Activated CD4-positive, alpha-beta T cell treated with anti-CD3 and anti-CD28 coated beads for 36 hours (primary cell): ENCODE data around the gene RNF207. TPM values are rescaled to one million over a fixed set of nuclear protein-coding genes. Genes with fewer than 3 reads are reported as not detected.
A peak's percentile ranks its signal among the peaks of the same experiment; 100 is the strongest.

ENCODE experiments used
- ATAC-seq: fragments of 200-7000 bp; cut with Tn5 transposase; one replicate; pipeline ENCODE4 v1.10.0; 2021; ENCODE audit warnings: mild to moderate bottlenecking, moderate library complexity
- CTCF ChIA-PET: fragments of 350-600 bp; sonication (Branson Sonifier 250); formaldehyde crosslinking; loops from one replicate; lab custom pipeline; 2021; ENCODE audit warnings: antibody characterized with exemption; lab: Charles Lee
- POLR2A ChIA-PET: fragments of 350-600 bp; sonication (Branson Sonifier 250); formaldehyde crosslinking; loops from one replicate; lab custom pipeline; 2021; ENCODE audit warnings: antibody characterized with exemption, inconsistent platforms; lab: Charles Lee
- DNase-seq: peaks from one replicate; pipeline ENCODE4 v3.0.0-alpha.2; 2020
- H3K27ac Mint-ChIP-seq: one replicate; pipeline ENCODE4 v1.8.0; 2021; ENCODE audit warnings: mixed read lengths
- H3K27me3 Mint-ChIP-seq: one replicate; pipeline ENCODE4 v1.8.0; 2021; ENCODE audit warnings: mixed read lengths
- H3K36me3 Mint-ChIP-seq: one replicate; pipeline ENCODE4 v1.8.0; 2021; ENCODE audit warnings: low read depth, mixed read lengths
- H3K4me1 Mint-ChIP-seq: one replicate; pipeline ENCODE4 v1.8.0; 2021; ENCODE audit warnings: mixed read lengths
- H3K4me3 Mint-ChIP-seq: one replicate; pipeline ENCODE4 v1.8.0; 2021; ENCODE audit warnings: mild to moderate bottlenecking, moderate library complexity, mixed read lengths
- H3K9me3 Mint-ChIP-seq: one replicate; pipeline ENCODE4 v1.8.0; 2021; ENCODE audit warnings: low read depth, mixed read lengths
- intact Hi-C, 2 experiments: fragments of 100-400 bp; cut with DNase I in 1 of 2; cut with micrococcal nuclease in 1 of 2; formaldehyde crosslinking; loops; one replicate each; pipeline versions ENCODE4 v1.14.2 to v1.15.1; 2022 to 2024; cut with DNase I, micrococcal nuclease
- total RNA-seq, 2 experiments: library from RNA; stranded (reverse); gene quantifications; one replicate each; pipeline ENCODE4 v1.2.3, GENCODE V29; 2021

The RNF207 gene
- total RNA-seq, 2 experiments from 2014 or later = 13.5 to 15.2 TPM

DNA sequence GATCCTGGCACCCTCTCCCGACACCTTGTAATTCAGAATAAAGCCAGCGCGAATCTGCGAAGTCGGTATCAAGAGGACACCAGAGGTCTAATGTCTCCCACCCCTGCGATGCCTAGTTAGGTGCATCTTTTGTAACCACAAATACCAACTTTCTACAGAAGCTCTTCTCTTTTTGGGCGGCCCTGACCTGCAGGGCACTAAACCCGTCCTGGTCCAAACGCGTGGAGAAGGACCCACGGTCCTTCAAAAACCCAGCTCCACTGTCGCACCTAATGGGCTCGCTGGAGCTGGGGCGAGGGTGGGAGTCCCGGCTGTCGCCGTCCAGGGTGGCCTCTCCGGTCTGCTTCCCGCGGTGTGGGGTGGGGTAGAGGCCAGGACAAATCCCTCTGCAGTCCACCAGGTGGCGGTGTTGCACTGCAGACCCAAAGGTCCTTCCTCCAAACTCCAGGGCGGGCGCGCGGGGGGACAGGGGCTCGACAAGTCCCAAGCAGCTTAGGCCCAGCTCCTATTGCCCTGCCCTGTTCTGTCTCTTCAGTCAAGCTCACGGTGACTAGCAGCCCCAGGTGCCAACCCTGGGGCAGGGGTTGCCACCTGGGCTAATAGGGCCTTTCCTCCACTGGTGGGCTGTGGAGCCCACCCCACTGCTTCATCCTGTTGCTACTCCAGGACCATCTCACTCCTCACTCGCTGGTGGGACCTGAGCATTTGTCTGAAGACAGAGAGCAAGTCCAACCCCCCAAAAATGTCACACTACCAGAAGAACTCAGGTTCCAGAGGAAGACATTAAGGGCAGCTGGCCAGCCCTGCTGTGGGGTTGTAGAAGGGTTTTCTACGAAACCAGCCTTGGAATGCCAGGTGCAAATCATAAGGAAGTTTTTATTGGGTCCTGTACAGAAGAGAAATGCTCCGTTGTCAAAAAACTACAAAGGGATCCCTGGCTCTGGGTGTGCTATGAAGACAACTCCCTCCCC, 40.9 kb downstream of the RNF207 start:
- intact Hi-C loops = loop anchor here (1.0 to 5.0 kb wide), 9 partner anchors 14 to 229 kb away; partner anchors contain the start of genes ACOT7 (in 1 of the 2) and ESPN (in 1 of the 2)
- Mint-ChIP-seq H3K4me1 (peaks cover 7% of the 10 kb centered on the region), H3K9me3 (no peaks in the 10 kb centered on the region), H3K36me3 (no peaks in the 10 kb centered on the region), H3K27me3 (peaks cover 48% of the 10 kb centered on the region), H3K27ac (peak overlapping the region; percentile 35), H3K4me3 (no peak overlapping the region)
- ATAC-seq (peak; percentile 70), DNase-seq (peak; percentile 90)
- ChIA-PET CTCF (interaction anchor here (0.6 to 6.1 kb wide), 40 partner anchors 9 to 223 kb away, joined by 3 to 35 read pairs (median 4); partner anchors contain the start of genes ACOT7, GPR153, HES2 and ICMT), POLR2A (interaction anchor here (0.5 kb wide), 1 partner anchor 387 kb away, joined by 6 read pairs; no protein-coding TSS in a partner anchor)

GRCh38 chr1:6247651-6248050, 41.7 kb downstream of the RNF207 start:
- POLR2A ChIA-PET = no interaction called here

GRCh38 chr1:6248161-6248776, 42.4 kb downstream of the RNF207 start:
- peaks cover 46% of the 10 kb centered on the region for H3K27me3 Mint-ChIP-seq
- H3K4me3 Mint-ChIP-seq = no peak overlapping the region
- no peaks in the 10 kb centered on the region for H3K36me3 Mint-ChIP-seq
- no peaks in the 10 kb centered on the region for H3K9me3 Mint-ChIP-seq
- POLR2A ChIA-PET = interaction anchor here (0.5 kb wide), 1 partner anchor 166 kb away, joined by 3 read pairs; no protein-coding TSS in a partner anchor
- CTCF ChIA-PET = interaction anchor here (0.8 to 6.1 kb wide), 10 partner anchors 9 to 173 kb away, joined by 3 to 35 read pairs (median 4); partner anchors contain the start of genes ACOT7, HES2 and ICMT
- H3K4me1 Mint-ChIP-seq = peaks cover 7% of the 10 kb centered on the region
- DNase-seq (no peak), ATAC-seq (no peak)
- intact Hi-C loops = loop anchor here (5.0 kb wide), 2 partner anchors 174 to 189 kb away; partner anchors contain the start of gene ESPN (in 1 of the 2)
- H3K27ac Mint-ChIP-seq = no peak overlapping the region

More at GRCh38 chr1:6247651-6248050, 41.7 kb downstream of the RNF207 start:
- Mint-ChIP-seq H3K27me3 (peaks cover 48% of the 10 kb centered on the region), H3K36me3 (no peaks in the 10 kb centered on the region), H3K9me3 (no peaks in the 10 kb centered on the region), H3K27ac (no peak overlapping the region), H3K4me1 (peaks cover 7% of the 10 kb centered on the region), H3K4me3 (no peak overlapping the region)
- DNase-seq (no peak), ATAC-seq (no peak)
- CTCF ChIA-PET = interaction anchor here (0.6 to 6.1 kb wide), 21 partner anchors 8 to 222 kb away, joined by 3 to 35 read pairs (median 5); partner anchors contain the start of genes ACOT7, GPR153, HES2 and ICMT
- intact Hi-C loops = loop anchor here (1.0 to 5.0 kb wide), 4 partner anchors 96 to 190 kb away; partner anchors contain the start of gene ESPN (in 1 of the 2)

- CTCF ChIA-PET = interaction anchor here (1.0 to 3.4 kb wide), 2 partner anchors 10 to 14 kb away, joined by 3 to 12 read pairs; partner anchors contain the start of gene ICMT
- H3K9me3 Mint-ChIP-seq = no peaks in the 10 kb centered on the region
- no peak overlapping the region for H3K27ac Mint-ChIP-seq
- ATAC-seq (no peak), DNase-seq (no peak)
- POLR2A ChIA-PET = interaction anchor here (0.5 kb wide), 1 partner anchor 165 kb away, joined by 3 read pairs; no protein-coding TSS in a partner anchor
- intact Hi-C loops = loop anchor here (5.0 kb wide), 2 partner anchors 173 to 188 kb away; partner anchors contain the start of gene ESPN (in 1 of the 2)
- H3K4me3 Mint-ChIP-seq = no peak overlapping the region
- peaks cover 39% of the 10 kb centered on the region for H3K27me3 Mint-ChIP-seq
- H3K4me1 Mint-ChIP-seq = peaks cover 7% of the 10 kb centered on the region
- H3K36me3 Mint-ChIP-seq = no peaks in the 10 kb centered on the region
Measured at GRCh38 chr1:6248932-6249738, 43.2 kb downstream of the RNF207 start.

- no peaks in the 10 kb centered on the region for H3K9me3 Mint-ChIP-seq
- H3K27me3 Mint-ChIP-seq = peaks cover 34% of the 10 kb centered on the region
- DNase-seq (no peak), ATAC-seq (no peak)
- H3K36me3 Mint-ChIP-seq = no peaks in the 10 kb centered on the region
- no peak overlapping the region for H3K27ac Mint-ChIP-seq
- H3K4me3 Mint-ChIP-seq = no peak overlapping the region
- CTCF ChIA-PET = interaction anchor here (0.5 to 1.5 kb wide), 2 partner anchors 140 to 173 kb away, joined by 3 to 4 read pairs; no protein-coding TSS in a partner anchor
- intact Hi-C loops = loop anchor here (5.0 kb wide), 2 partner anchors 172 to 187 kb away; partner anchors contain the start of gene ESPN (in 1 of the 2)
- POLR2A ChIA-PET = no interaction called here
- H3K4me1 Mint-ChIP-seq = peaks cover 7% of the 10 kb centered on the region
Measured at GRCh38 chr1:6249739-6250689, 44.1 kb downstream of the RNF207 start.

DNA sequence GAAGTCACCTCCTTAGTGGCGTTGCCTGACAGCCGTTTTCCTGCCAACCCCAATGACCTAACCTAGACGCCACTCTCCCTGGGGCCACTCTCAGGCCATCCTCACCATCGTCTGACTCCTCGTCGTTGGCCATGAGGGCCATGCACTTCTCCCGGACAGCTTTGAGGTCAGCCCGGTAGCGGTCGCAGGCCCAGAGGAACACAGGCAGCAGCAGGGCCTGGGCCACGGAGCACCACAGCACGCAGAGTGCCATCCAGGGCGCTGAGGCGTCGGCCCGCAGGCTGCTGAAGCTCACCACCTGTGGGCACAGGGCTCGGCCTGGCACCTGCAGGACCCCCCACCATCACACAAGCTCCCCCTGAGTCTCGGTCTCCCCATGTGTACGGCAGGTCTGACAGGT, 45.3 kb downstream of the RNF207 start:
- Mint-ChIP-seq H3K36me3 (no peaks in the 10 kb centered on the region), H3K27ac (no peak overlapping the region), H3K9me3 (no peaks in the 10 kb centered on the region), H3K27me3 (peaks cover 32% of the 10 kb centered on the region), H3K4me1 (peaks cover 5% of the 10 kb centered on the region), H3K4me3 (no peak overlapping the region)
- intact Hi-C loops = no loop called here
- ChIA-PET POLR2A (interaction anchor here (0.5 kb wide), 1 partner anchor 36 kb away, joined by 3 read pairs; no protein-coding TSS in a partner anchor), CTCF (interaction anchor here (1.5 kb wide), 1 partner anchor 172 kb away, joined by 4 read pairs; no protein-coding TSS in a partner anchor)
- DNase-seq = no peak
- ATAC-seq = no peak

DNA sequence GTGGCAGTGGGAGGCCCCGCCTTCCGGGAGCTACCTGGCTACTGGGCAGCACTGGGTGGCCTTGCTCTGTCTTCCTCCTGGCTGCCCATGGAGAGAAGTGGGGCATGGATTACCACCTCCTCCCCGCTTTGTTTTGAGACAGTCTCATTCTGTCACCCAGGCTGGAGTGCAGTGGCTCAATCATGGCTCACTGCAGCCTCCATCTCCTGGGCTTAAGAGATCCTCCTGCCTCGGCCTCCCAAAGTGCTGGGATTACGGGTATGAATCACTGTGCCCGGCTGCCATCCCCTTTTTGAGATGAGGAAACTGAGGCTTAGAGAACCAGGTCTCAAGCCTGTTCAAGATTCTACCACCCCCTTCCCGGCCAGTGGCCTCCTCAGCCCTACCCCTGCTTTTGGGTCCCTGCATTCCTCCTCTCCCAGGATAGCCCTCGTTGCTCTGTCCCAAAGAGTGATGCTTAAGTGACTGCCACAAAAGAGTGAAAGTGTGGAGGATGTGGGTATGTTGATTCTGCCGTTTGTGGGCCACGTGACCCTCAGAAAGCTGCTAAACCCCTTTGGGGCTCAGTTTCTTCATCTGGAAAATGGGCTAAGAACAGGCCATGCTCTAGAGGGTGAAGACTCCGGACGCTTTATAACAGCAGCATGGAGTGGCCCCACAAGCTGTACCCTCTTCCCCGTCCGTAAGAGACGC, 45.9 kb downstream of the RNF207 start:
- no peak overlapping the region for H3K4me3 Mint-ChIP-seq
- H3K36me3 Mint-ChIP-seq = no peaks in the 10 kb centered on the region
- H3K9me3 Mint-ChIP-seq = no peaks in the 10 kb centered on the region
- DNase-seq = no peak
- ChIA-PET CTCF (interaction anchor here (1.0 to 1.5 kb wide), 2 partner anchors 168 to 172 kb away, joined by 3 to 4 read pairs; partner anchors contain the start of gene HES2), POLR2A (no interaction called here)
- no peaks in the 10 kb centered on the region for H3K4me1 Mint-ChIP-seq
- intact Hi-C loops = no loop called here
- H3K27me3 Mint-ChIP-seq = peaks cover 27% of the 10 kb centered on the region
- ATAC-seq = no peak
- no peak overlapping the region for H3K27ac Mint-ChIP-seq

DNA sequence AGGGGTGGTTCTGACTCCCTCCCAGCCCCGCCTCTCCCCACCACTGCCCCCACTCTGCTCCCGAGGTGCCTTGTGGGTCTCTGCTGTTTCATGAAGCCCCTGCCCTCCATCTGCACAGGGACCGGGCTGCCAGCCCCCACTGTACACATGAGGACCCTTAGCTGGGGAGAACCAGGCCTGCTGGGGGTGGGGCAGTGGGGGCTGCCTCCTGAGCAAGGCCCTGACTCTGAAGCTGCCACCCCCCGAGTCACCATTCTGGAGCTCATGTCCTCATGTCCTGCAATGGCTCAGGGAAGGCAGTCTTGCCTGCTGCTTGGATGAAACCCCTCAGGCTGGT, 46.4 kb downstream of the RNF207 start:
- intact Hi-C loops = no loop called here
- H3K4me3 Mint-ChIP-seq = no peak overlapping the region
- no peaks in the 10 kb centered on the region for H3K36me3 Mint-ChIP-seq
- no peaks in the 10 kb centered on the region for H3K4me1 Mint-ChIP-seq
- CTCF ChIA-PET = interaction anchor here (1.0 kb wide), 1 partner anchor 167 kb away, joined by 3 read pairs; the partner anchor contains the start of gene HES2
- DNase-seq (no peak), ATAC-seq (no peak)
- POLR2A ChIA-PET = interaction anchor here (0.5 to 0.6 kb wide), 2 partner anchors 10 to 206 kb away, joined by 3 to 4 read pairs; no protein-coding TSS in a partner anchor
- no peaks in the 10 kb centered on the region for H3K9me3 Mint-ChIP-seq
- H3K27ac Mint-ChIP-seq = no peak overlapping the region
- peaks cover 22% of the 10 kb centered on the region for H3K27me3 Mint-ChIP-seq

DNA sequence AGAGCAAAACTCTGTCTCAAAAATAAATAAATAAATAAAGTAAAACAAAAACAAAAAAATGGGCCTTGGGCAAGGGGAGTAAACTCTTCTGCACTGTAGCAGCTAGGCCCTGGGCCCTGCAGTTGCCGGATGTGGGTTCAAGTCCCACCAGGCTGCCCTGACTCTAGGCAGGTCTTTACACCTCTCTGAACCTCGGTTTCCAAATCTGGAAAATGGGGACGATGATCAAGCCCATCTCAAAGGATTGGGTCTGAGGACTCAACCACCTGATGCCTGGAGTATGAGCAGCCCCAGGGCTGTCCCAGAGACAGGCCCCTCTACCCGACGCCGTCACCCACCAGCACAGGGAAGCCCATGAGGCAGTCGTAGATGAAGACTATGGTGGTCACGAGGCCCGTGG, 47.5 kb downstream of the RNF207 start:
- H3K4me1 Mint-ChIP-seq = no peaks in the 10 kb centered on the region
- POLR2A ChIA-PET = no interaction called here

More for the DNA sequence above, 47.5 kb downstream of the RNF207 start:
- CTCF ChIA-PET = no interaction called here
- Mint-ChIP-seq H3K27me3 (peaks cover 15% of the 10 kb centered on the region), H3K27ac (no peak overlapping the region), H3K36me3 (no peaks in the 10 kb centered on the region), H3K9me3 (no peaks in the 10 kb centered on the region), H3K4me3 (no peak overlapping the region)
- intact Hi-C loops = no loop called here
- ATAC-seq = no peak
- no peak for DNase-seq
